Tibial artery (tissue), 4 donors: ENCODE measurements around the gene GALNT9.

Source experiments
- DNase-seq, 2 donors: peaks; one replicate each; pipeline ENCODE4 v3.0.0-alpha.2; 2019
- H3K27ac ChIP-seq, 2 donors: fragments of 200-600 bp; sonication (generic) in 1 of 2; 1 replicate in 1 of 2; 2 replicates in 1 of 2; pipeline ENCODE4 v1.5.1; 2018 to 2019; ENCODE audit warnings: mild to moderate bottlenecking in 1 of 2
- H3K27me3 ChIP-seq, 2 donors: fragments of 200-600 bp; sonication (generic) in 1 of 2; one replicate each; pipeline versions ENCODE4 v1.5.1 to v1.6.0; 2016 to 2019
- H3K36me3 ChIP-seq, 3 donors: fragments of 200-600 bp; sonication (generic) in 2 of 3; one replicate each; pipeline ENCODE4 v1.5.1; 2016 to 2019; ENCODE audit warnings: mild to moderate bottlenecking in 2 of 3
- H3K4me1 ChIP-seq, 4 donors: fragments of 200-600 bp; sonication (generic) in 2 of 4; 1 replicate in 3 of 4; 2 replicates in 1 of 4; pipeline ENCODE4 v1.5.1; 2016 to 2019
- H3K4me3 ChIP-seq, 2 donors: fragments of 200-600 bp; sonication (generic) in 1 of 2; 1 replicate in 1 of 2; 2 replicates in 1 of 2; pipeline ENCODE4 v1.5.1; 2018 to 2019; ENCODE audit warnings: mild to moderate bottlenecking in 2 of 2
- H3K9me3 ChIP-seq, 3 donors: fragments of 200-600 bp; sonication (generic) in 1 of 3; one replicate each; pipeline ENCODE4 v1.5.1; 2016 to 2019
- CTCF ChIP-seq, 2 experiments: fragments of 200-600 bp in 1 of 2; fragments of 450-650 bp in 1 of 2; IDR thresholded peaks; one replicate each; pipeline ENCODE4 v1.5.1; 2017 to 2019; ENCODE audit warnings: antibody characterized with exemption in 2 of 2, mild to moderate bottlenecking in 1 of 2, moderate library complexity in 1 of 2
- intact Hi-C: fragments of 100-400 bp; cut with DNase I; formaldehyde crosslinking; loops from one replicate; pipeline ENCODE4 v1.15.0; 2023; ENCODE audit warnings: low total_unique reads

The GALNT9 gene

GRCh38 chr12:132365226-132365625 lies 35.8 kb upstream of the GALNT9 start:
- intact Hi-C loops: no loop called here
- DNase-seq: no peak
- no peaks in the 10 kb centered on the region for H3K36me3 ChIP-seq
- H3K4me3 ChIP-seq: no peak overlapping the region
- TF ChIP-seq CTCF (IDR thresholded peaks at IDR 0.05): no peak
- peaks cover 0 to 28% of the 10 kb centered on the region in 2 donors for H3K27me3 ChIP-seq
- H3K27ac ChIP-seq: no peak overlapping the region
- H3K4me1 ChIP-seq: no peaks in the 10 kb centered on the region
- peaks cover 0 to 7% (median 7%) of the 10 kb centered on the region in 3 donors for H3K9me3 ChIP-seq

- H3K4me1 ChIP-seq: no peaks in the 10 kb centered on the region
- DNase-seq: no peak
- H3K9me3 ChIP-seq: peaks cover 0 to 7% (median 7%) of the 10 kb centered on the region in 3 donors
- no peak for TF ChIP-seq CTCF (IDR thresholded peaks at IDR 0.05)
- H3K27me3 ChIP-seq: peaks cover 0 to 25% of the 10 kb centered on the region in 2 donors
- H3K36me3 ChIP-seq: no peaks in the 10 kb centered on the region
- H3K4me3 ChIP-seq: no peak overlapping the region
- H3K27ac ChIP-seq: no peak overlapping the region
- intact Hi-C loops: no loop called here
These were observed 35.0 kb upstream of the GALNT9 start for GRCh38 chr12:132364348-132364902.

GRCh38 chr12:132363661-132364347 lies 34.4 kb upstream of the GALNT9 start:
- Histone ChIP-seq H3K27me3 (peaks cover 0 to 22% of the 10 kb centered on the region in 2 donors), H3K36me3 (no peaks in the 10 kb centered on the region), H3K27ac (no peak overlapping the region), H3K9me3 (peaks cover 0 to 7% (median 7%) of the 10 kb centered on the region in 3 donors), H3K4me1 (no peaks in the 10 kb centered on the region), H3K4me3 (no peak overlapping the region)
- intact Hi-C loops: no loop called here
- TF ChIP-seq CTCF (IDR thresholded peaks at IDR 0.05): no peak
- DNase-seq: no peak

GRCh38 chr12:132362996-132363660 lies 33.7 kb upstream of the GALNT9 start:
- H3K27me3 ChIP-seq: peaks cover 0 to 19% of the 10 kb centered on the region in 2 donors
- intact Hi-C loops: no loop called here
- TF ChIP-seq CTCF (IDR thresholded peaks at IDR 0.05): no peak

GRCh38 chr12:132360906-132361777 lies 31.8 kb upstream of the GALNT9 start:
- Histone ChIP-seq H3K9me3 (peaks cover 0 to 7% (median 7%) of the 10 kb centered on the region in 3 donors), H3K27me3 (peaks cover 0 to 16% of the 10 kb centered on the region in 2 donors), H3K27ac (no peak overlapping the region), H3K36me3 (no peaks in the 10 kb centered on the region), H3K4me1 (no peaks in the 10 kb centered on the region), H3K4me3 (no peak overlapping the region)
- no peak for DNase-seq
- intact Hi-C loops: no loop called here
- TF ChIP-seq CTCF (IDR thresholded peaks at IDR 0.05): no peak

More at GRCh38 chr12:132362996-132363660, 33.7 kb upstream of the GALNT9 start:
- H3K36me3 ChIP-seq: no peaks in the 10 kb centered on the region
- no peaks in the 10 kb centered on the region for H3K4me1 ChIP-seq
- H3K27ac ChIP-seq: no peak overlapping the region
- no peak overlapping the region for H3K4me3 ChIP-seq
- H3K9me3 ChIP-seq: peaks cover 0 to 7% (median 7%) of the 10 kb centered on the region in 3 donors
- no peak for DNase-seq
